ENCODE measurements around the gene FOLR1. TPM values are rescaled to one million over a fixed set of nuclear protein-coding genes. Genes with fewer than 3 reads are reported as not detected.

The FOLR1 gene
- total RNA-seq, 2 donors from 2014 or later: 0.52 to 3.0 TPM

GRCh38 chr11:72222106-72222891 is 30.4 kb downstream of the FOLR1 start:
- no peak for ATAC-seq
- TF ChIP-seq POLR2A (IDR thresholded peaks at IDR 0.05) (no peak), CTCF (IDR thresholded peaks at IDR 0.05) (no peak)
- Histone ChIP-seq H3K36me3 (replicated peaks in 1 of 2; ENCODE audit: insufficient read depth in 1 of 2, low read depth in 2 of 2) (no peaks in the 10 kb centered on the region), H3K9me3 (no peaks in the 10 kb centered on the region), H3K27ac (peak overlapping the region; percentile 82 to 99 (median 96)), H3K4me1 (peaks cover 21% of the 10 kb centered on the region), H3K27me3 (no peaks in the 10 kb centered on the region), H3K4me3 (no peak overlapping the region)
- intact Hi-C loops (cut with DNase I): no loop called here
- DNase-seq: no peak
- 56 to 68% methylated on average over 6 of the region's 6 CpGs for WGBS, 2 donors

- H3K27me3 ChIP-seq: no peaks in the 10 kb centered on the region
- 0 to 1% methylated on average over 2 to 46 of the region's 47 CpGs for WGBS, 2 donors
- no peaks in the 10 kb centered on the region for H3K36me3 ChIP-seq (replicated peaks in 1 of 2; ENCODE audit: insufficient read depth in 1 of 2, low read depth in 2 of 2)
- H3K27ac ChIP-seq: peak overlapping the region; percentile 82 to 99 (median 96)
- peak overlapping the region; percentile 33 to 60 for H3K4me3 ChIP-seq
- intact Hi-C loops (cut with DNase I): no loop called here
- DNase-seq (peak; percentile 95 to 97 (median 96)), ATAC-seq (peak; percentile 89)
- no peaks in the 10 kb centered on the region for H3K9me3 ChIP-seq
- peaks cover 21% of the 10 kb centered on the region for H3K4me1 ChIP-seq
- peak; percentile 47 to 84 (median 80) for TF ChIP-seq POLR2A (IDR thresholded peaks at IDR 0.05)
- peak in 6 of 7 experiments; percentile 9 to 69 (median 30) for TF ChIP-seq CTCF (IDR thresholded peaks at IDR 0.05)
Observed at GRCh38 chr11:72222907-72223614, 31.1 kb downstream of the FOLR1 start.

- Histone ChIP-seq H3K27me3 (no peaks in the 10 kb centered on the region), H3K27ac (peak overlapping the region; percentile 82 to 99 (median 96)), H3K4me3 (peak overlapping the region; percentile 33 to 60), H3K4me1 (peaks cover 21% of the 10 kb centered on the region), H3K9me3 (no peaks in the 10 kb centered on the region), H3K36me3 (replicated peaks in 1 of 2; ENCODE audit: insufficient read depth in 1 of 2, low read depth in 2 of 2) (peaks cover 0 to 2% of the 10 kb centered on the region in 2 donors)
- TF ChIP-seq CTCF (IDR thresholded peaks at IDR 0.05) (no peak), POLR2A (IDR thresholded peaks at IDR 0.05) (peak in 2 of 3 donors; percentile 42 to 53)
- ATAC-seq (peak; percentile 73), DNase-seq (peak in 3 of 4 donors; percentile 59 to 81 (median 75))
- WGBS, 2 donors: 0 to 1% methylated on average over 12 to 69 of the region's 84 CpGs
- intact Hi-C loops (cut with DNase I): no loop called here
Observed at GRCh38 chr11:72223615-72224563, 31.9 kb downstream of the FOLR1 start.

GRCh38 chr11:72224564-72225410 is 32.8 kb downstream of the FOLR1 start, which contains the start of gene INPPL1:
INPPL1 (plus strand) TSS chr11:72224767; CDS start chr11:72224985, 218 bp downstream.
- Histone ChIP-seq H3K27ac (peak within 1 kb of the TSS; percentile 82 to 99 (median 96)), H3K27me3 (no peaks in the 10 kb centered on the region), H3K4me1 (peaks cover 21% of the 10 kb centered on the region), H3K36me3 (replicated peaks in 1 of 2; ENCODE audit: insufficient read depth in 1 of 2, low read depth in 2 of 2) (peaks cover 0 to 8% of the 10 kb centered on the region in 2 donors), H3K4me3 (peak within 1 kb of the TSS; percentile 33 to 60), H3K9me3 (no peaks in the 10 kb centered on the region)
- peak; percentile 15 for ATAC-seq
- TF ChIP-seq POLR2A (IDR thresholded peaks at IDR 0.05): peak in 1 of 3 donors; percentile 15
- TF ChIP-seq CTCF (IDR thresholded peaks at IDR 0.05): no peak
- 0 to 3% methylated on average over 13 to 72 of the region's 81 CpGs for WGBS, 2 donors
- peak; percentile 64 to 75 (median 66) for DNase-seq
- intact Hi-C loops (cut with DNase I): no loop called here

Data from body of pancreas (tissue), 4 donors.